Lower lobe of right lung (tissue), 2 donors: Measurements from ENCODE around the gene PRELP. TPM values are rescaled to one million over a fixed set of nuclear protein-coding genes. Genes with fewer than 3 reads are reported as not detected.

Experiments used
- ATAC-seq, 2 donors: fragments of 200-7000 bp; cut with Tn5 transposase; one replicate each; pipeline ENCODE4 v1.9.1; 2020 to 2022; ENCODE audit warnings: mild to moderate bottlenecking in 2 of 2, moderate library complexity in 2 of 2
- DNase-seq: peaks from one replicate; pipeline ENCODE4 v3.0.0-alpha.2; 2020
- H3K27ac ChIP-seq: fragments of 200-600 bp; one replicate; pipeline ENCODE4 v1.8.0; 2022
- H3K27me3 ChIP-seq: fragments of 200-600 bp; one replicate; pipeline ENCODE4 v1.8.0; 2022; ENCODE audit warnings: low read depth
- H3K36me3 ChIP-seq: fragments of 200-600 bp; one replicate; pipeline ENCODE4 v1.8.0; 2022; ENCODE audit warnings: mild to moderate bottlenecking
- H3K4me1 ChIP-seq: fragments of 200-600 bp; one replicate; pipeline ENCODE4 v1.8.0; 2022
- H3K4me3 ChIP-seq: fragments of 200-600 bp; one replicate; pipeline ENCODE4 v1.8.0; 2022; ENCODE audit warnings: mild to moderate bottlenecking
- H3K9me3 ChIP-seq: fragments of 200-600 bp; one replicate; pipeline ENCODE4 v1.8.0; 2022
- intact Hi-C: fragments of 100-400 bp; cut with DNase I; formaldehyde crosslinking; loops from one replicate; pipeline ENCODE4 v1.11.0; 2022
- total RNA-seq: library from RNA; stranded (reverse); fragmentation: NEBNext Ultra II Directional; extraction: Animal tissue kit (Norgen Biotek cat#: 25700); gene quantifications from one replicate; pipeline ENCODE4 v1.2.1, GENCODE V29; 2021
- TF ChIP-seq, protein P1 (sequence below): fragments of 200-600 bp; IDR thresholded peaks from one replicate; pipeline ENCODE4 v1.8.0; 2022; ENCODE audit warnings: antibody characterized with exemption, mild to moderate bottlenecking
- donor health status: DM: no; HTN: yes; CAD: no; lungs with severe emphysema.

The PRELP gene
- total RNA-seq, 1 donor from 2014 or later: 47.5 TPM

DNA sequence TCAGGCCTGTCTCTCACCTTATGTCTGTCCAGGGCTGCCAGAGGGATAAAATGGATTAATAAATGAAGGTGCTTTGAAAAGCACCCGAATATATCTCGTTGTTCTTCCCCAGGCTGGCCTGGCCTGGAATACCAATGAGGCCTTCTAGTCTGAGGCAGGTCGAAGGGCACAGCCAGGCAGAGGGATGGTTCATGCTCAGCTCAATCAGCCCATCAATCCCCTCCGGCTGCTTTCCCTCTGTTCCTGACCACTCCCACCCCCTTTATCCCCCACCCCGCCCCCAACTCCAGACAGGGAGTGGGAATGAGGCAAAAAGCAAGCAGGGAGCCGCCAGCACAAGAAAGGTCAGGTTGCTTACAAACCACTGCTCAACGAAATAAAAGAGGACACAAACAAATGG, 40.0 kb upstream of the PRELP start:
- Histone ChIP-seq H3K9me3 (no peaks in the 10 kb centered on the region), H3K27me3 (no peaks in the 10 kb centered on the region), H3K4me3 (no peak overlapping the region), H3K36me3 (no peaks in the 10 kb centered on the region), H3K27ac (no peak overlapping the region), H3K4me1 (peaks cover 23% of the 10 kb centered on the region)
- intact Hi-C loops: no loop called here
- TF ChIP-seq, protein P1, sequence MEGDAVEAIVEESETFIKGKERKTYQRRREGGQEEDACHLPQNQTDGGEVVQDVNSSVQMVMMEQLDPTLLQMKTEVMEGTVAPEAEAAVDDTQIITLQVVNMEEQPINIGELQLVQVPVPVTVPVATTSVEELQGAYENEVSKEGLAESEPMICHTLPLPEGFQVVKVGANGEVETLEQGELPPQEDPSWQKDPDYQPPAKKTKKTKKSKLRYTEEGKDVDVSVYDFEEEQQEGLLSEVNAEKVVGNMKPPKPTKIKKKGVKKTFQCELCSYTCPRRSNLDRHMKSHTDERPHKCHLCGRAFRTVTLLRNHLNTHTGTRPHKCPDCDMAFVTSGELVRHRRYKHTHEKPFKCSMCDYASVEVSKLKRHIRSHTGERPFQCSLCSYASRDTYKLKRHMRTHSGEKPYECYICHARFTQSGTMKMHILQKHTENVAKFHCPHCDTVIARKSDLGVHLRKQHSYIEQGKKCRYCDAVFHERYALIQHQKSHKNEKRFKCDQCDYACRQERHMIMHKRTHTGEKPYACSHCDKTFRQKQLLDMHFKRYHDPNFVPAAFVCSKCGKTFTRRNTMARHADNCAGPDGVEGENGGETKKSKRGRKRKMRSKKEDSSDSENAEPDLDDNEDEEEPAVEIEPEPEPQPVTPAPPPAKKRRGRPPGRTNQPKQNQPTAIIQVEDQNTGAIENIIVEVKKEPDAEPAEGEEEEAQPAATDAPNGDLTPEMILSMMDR: no peak
- no peak for ATAC-seq
- no peak for DNase-seq

DNA sequence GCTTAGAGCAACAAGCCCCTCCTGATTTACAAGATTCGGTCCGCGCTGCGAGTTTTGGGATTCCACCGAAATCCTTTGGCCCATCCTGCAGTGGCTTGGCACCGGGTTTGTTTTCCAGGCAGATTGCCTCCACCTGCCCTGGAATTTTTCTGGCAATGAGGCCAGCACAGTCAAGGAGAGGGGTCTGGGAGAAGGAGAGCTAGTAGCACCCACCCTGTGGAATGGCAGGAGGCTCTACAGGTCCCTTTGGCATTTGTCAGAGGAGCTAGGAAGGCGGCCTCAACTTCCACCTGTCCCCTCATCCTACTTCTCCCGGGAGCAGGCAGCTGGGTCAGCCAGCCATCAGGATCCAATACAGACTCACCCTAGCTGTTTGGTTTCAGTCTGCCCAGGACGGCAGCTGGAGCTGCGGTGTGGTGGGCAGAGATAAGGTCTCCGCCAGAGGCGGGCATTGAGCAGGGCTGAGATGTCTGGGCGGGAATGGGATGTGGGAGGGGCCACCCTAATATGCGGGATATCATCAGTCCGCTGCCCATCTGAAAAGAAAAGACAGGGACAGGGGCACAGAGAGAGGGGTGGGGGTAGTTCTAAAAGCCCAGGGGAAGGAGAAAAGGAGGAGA, 37.8 kb upstream of the PRELP start:
- Histone ChIP-seq H3K27me3 (no peaks in the 10 kb centered on the region), H3K4me1 (peaks cover 24% of the 10 kb centered on the region), H3K4me3 (no peak overlapping the region), H3K9me3 (no peaks in the 10 kb centered on the region), H3K36me3 (no peaks in the 10 kb centered on the region), H3K27ac (no peak overlapping the region)
- ATAC-seq (no peak), DNase-seq (no peak)
- TF ChIP-seq, protein P1: no peak
- intact Hi-C loops: no loop called here

DNA sequence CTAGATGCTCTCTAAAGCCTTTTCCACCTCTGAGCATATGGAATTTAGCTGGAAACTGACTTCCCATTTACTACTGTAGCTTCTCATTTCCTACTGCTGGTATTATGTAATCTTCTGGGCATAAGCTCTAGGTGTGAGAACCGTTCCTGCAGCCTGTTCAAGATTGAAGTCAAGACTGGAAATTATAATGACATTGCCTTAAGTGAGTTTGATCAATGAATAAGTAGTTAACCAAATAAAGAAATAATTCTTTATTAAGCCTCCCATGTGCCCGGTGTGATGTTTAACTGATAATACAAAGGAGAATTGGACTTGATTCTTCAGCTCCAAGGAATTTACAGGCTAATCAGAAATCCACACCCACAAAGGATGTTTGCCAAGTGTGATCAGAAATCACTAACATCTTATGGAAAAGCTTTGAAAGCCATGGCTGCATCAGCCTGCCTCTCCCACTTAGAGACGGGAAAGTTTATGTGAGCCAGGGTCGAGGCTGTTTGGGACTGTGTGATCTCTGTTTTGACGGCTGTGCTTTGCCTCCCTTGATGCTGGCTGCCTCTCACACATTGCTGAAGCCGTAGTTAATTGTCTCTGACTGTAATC, 36.4 kb upstream of the PRELP start:
- no peak overlapping the region for H3K27ac ChIP-seq
- no peak for ATAC-seq
- TF ChIP-seq, protein P1: no peak
- DNase-seq: no peak
- intact Hi-C loops: no loop called here
- H3K4me3 ChIP-seq: no peak overlapping the region
- H3K4me1 ChIP-seq: peaks cover 24% of the 10 kb centered on the region
- no peaks in the 10 kb centered on the region for H3K9me3 ChIP-seq
- no peaks in the 10 kb centered on the region for H3K36me3 ChIP-seq
- H3K27me3 ChIP-seq: no peaks in the 10 kb centered on the region

DNA sequence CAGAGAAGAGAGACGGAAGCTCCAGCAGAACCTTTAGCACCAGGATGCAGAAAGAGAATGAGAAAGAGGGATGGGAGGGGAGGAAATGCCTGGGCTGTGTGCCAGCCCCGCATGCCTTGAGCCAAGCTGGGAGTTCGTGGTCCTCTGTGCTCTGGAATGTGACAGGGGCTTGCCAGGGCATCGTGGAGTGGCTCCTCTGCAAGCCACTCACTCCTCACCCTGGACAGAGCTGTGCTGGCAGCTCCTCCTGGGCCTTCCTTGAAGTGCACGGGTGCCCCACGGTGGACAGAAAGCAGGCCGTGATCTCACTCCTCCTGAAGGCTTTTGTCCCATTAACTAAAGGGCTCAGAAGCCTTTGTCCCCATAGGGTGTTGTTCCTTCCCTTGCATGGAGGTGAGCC, 34.8 kb upstream of the PRELP start:
- peak; percentile 65 for DNase-seq
- H3K27me3 ChIP-seq: no peaks in the 10 kb centered on the region
- peak overlapping the region; percentile 58 for H3K27ac ChIP-seq
- TF ChIP-seq, protein P1: peak; percentile 53
- peaks cover 3% of the 10 kb centered on the region for H3K9me3 ChIP-seq
- no peaks in the 10 kb centered on the region for H3K36me3 ChIP-seq
- ATAC-seq: peak; percentile 80 to 86
- intact Hi-C loops: no loop called here
- peaks cover 24% of the 10 kb centered on the region for H3K4me1 ChIP-seq
- H3K4me3 ChIP-seq: no peak overlapping the region

DNA sequence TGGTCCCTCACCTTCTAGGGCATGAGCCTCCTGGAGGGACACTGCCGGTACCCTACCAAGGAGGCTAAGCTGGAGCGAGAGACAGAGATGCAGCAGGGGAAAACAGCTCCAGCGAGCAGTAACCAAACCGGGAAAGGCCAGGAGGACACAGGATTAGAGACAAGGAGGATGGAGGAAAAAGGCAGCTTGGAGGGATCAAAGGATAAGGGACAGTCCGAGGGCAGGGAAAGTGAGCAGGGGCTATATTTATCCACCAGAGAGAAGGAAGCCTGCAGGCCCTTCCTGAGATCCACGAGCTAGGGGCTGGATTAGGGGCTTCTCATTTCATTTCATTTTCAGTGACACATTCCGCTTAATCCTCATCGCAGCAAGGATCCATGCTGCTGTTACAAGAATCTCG, 33.8 kb upstream of the PRELP start:
- peak overlapping the region; percentile 58 for H3K27ac ChIP-seq
- intact Hi-C loops: no loop called here
- no peaks in the 10 kb centered on the region for H3K27me3 ChIP-seq
- DNase-seq (no peak), ATAC-seq (no peak)
- H3K4me1 ChIP-seq: peaks cover 24% of the 10 kb centered on the region
- H3K4me3 ChIP-seq: no peak overlapping the region
- no peaks in the 10 kb centered on the region for H3K36me3 ChIP-seq
- H3K9me3 ChIP-seq: peaks cover 3% of the 10 kb centered on the region
- TF ChIP-seq, protein P1: no peak
